ENCODE measurements around the gene LRRC75A.

The LRRC75A gene

DNA sequence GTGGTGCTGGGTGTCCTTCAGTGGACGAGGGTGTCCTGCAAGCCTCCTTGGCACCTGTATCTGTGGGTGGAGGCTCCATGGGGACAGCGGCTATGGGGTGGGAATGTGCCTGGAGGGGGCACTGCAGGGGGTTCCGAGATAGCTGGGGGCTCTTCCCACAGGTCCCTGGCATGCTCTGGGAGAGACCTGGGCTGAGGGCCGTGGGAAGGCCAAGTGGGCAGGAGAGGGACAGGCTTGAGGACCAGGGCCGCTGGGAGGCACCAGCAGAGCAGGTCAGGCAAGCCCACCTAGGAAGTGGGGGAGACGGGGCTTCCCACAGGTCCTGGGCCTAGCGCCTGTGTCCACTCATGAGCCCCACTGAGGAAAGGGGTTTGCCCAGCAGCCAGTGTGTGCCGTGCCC lies 9.7 kb downstream of the LRRC75A start:
- TF ChIP-seq, protein P1, sequence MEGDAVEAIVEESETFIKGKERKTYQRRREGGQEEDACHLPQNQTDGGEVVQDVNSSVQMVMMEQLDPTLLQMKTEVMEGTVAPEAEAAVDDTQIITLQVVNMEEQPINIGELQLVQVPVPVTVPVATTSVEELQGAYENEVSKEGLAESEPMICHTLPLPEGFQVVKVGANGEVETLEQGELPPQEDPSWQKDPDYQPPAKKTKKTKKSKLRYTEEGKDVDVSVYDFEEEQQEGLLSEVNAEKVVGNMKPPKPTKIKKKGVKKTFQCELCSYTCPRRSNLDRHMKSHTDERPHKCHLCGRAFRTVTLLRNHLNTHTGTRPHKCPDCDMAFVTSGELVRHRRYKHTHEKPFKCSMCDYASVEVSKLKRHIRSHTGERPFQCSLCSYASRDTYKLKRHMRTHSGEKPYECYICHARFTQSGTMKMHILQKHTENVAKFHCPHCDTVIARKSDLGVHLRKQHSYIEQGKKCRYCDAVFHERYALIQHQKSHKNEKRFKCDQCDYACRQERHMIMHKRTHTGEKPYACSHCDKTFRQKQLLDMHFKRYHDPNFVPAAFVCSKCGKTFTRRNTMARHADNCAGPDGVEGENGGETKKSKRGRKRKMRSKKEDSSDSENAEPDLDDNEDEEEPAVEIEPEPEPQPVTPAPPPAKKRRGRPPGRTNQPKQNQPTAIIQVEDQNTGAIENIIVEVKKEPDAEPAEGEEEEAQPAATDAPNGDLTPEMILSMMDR (IDR thresholded peaks at IDR 0.05; ENCODE audit: control insufficient read depth, insufficient read depth, low read depth, low read length, missing control alignments): no peak
- H3K4me3 ChIP-seq (ENCODE audit: control insufficient read depth, low read depth, low read length): no peak overlapping the region
- DNase-seq (ENCODE audit: low read depth): no peak

DNA sequence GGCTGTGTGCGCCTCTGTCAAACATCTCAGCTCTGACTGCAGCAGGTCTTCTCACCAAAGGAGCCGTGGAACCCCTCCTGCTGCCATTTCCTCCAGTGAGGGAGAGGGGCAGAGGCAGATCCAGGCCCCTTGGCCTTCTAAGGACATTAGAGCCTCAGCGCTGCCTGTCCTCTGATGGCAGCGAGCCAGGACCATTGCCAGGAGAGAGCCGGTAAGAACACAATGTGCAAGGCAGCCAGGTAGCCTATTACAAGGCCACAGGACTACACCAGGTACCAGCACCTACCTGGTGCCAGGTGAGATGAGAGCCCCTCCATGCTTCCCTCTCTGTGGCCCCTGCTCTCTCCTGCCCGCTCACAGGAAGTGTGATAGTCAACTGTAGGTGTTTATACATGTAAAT lies 11.0 kb downstream of the LRRC75A start:
- TF ChIP-seq, protein P1 (IDR thresholded peaks at IDR 0.05; ENCODE audit: control insufficient read depth, insufficient read depth, low read depth, low read length, missing control alignments): no peak
- no peak overlapping the region for H3K4me3 ChIP-seq (ENCODE audit: control insufficient read depth, low read depth, low read length)
- DNase-seq (ENCODE audit: low read depth): no peak

DNA sequence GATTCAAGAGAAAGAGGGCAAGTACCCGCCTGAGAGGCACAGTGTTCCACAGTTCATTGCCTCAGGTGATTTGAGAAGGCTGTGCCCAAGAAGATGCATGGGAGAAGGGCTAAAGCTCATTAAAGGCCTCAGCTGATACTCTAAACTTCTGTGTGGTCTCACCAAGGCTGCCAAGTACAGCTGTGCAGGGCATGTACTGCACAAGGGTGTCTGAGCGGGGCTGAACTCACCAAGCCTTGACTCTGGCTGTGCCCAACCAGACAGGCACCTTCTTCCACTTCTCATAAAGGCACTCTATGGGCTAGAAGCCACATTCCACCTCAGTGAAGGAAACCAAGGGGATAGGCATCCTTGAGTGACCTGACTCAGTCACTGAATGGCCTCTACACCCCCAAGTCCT lies 12.7 kb downstream of the LRRC75A start:
- no peak overlapping the region for H3K4me3 ChIP-seq (ENCODE audit: control insufficient read depth, low read depth, low read length)
- TF ChIP-seq, protein P1 (IDR thresholded peaks at IDR 0.05; ENCODE audit: control insufficient read depth, insufficient read depth, low read depth, low read length, missing control alignments): no peak
- no peak for DNase-seq (ENCODE audit: low read depth)

DNA sequence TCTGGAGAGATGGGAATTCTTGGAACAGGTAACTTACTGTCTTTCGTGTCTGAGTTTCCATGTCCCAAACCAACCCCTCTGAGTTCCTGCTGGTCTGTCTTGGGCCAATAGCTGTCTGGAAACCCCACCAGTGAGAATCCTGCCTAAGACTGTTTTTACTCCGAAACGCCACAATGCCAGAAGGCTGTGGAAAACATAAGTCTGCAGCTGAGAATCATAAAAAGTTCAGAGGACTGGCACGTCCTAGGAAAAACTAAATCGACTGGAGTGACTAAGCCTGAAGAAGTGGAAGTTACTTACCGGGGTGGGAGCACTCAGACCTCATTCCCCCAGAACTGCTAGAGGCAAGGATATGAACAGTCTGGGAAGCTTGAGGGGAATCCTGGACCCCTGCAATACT lies 13.3 kb downstream of the LRRC75A start:
- peak; percentile 14 for DNase-seq (ENCODE audit: low read depth)
- no peak overlapping the region for H3K4me3 ChIP-seq (ENCODE audit: control insufficient read depth, low read depth, low read length)
- TF ChIP-seq, protein P1 (IDR thresholded peaks at IDR 0.05; ENCODE audit: control insufficient read depth, insufficient read depth, low read depth, low read length, missing control alignments): no peak

DNA sequence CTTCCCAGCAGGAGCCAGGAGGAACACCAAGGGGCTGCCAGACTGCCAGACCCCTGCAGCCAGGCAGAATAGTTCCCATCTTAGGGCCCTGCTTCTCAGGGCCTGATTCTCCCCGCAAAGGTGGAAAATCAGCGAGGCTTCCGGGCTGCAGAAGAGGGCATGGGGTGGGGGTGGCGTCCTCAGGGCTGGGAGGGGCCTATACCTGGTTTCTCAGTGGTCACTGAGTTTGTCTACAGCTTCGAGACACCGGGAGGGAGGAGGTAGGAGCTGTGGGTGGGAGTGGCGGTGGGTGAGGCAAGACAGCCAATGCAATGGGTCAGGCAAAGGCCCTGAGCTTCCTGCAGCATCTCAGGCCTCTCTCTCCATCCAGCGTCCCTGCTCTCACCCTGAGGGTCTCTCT lies 14.3 kb downstream of the LRRC75A start:
- TF ChIP-seq, protein P1 (IDR thresholded peaks at IDR 0.05; ENCODE audit: control insufficient read depth, insufficient read depth, low read depth, low read length, missing control alignments): no peak
- DNase-seq (ENCODE audit: low read depth): no peak
- no peak overlapping the region for H3K4me3 ChIP-seq (ENCODE audit: control insufficient read depth, low read depth, low read length)

DNA sequence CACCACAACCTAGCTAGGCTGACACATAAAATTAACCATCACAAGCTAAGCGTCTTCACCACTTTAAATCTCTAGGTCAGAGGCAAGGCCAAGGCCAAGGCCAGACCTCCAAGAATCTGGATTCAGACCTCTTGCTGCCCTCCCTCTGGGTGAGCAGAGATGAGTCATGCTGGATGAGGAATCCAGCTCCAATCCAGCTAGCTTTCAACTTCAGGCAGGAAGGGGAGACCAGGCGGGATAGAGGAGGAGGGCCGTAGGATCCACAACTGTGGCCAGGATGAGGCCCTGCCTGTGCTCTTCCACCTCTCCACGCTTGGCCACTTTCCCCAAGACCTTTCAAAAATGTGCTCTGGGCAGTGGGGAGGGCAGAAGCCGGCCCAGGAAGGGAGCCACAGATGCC lies 14.7 kb downstream of the LRRC75A start:
- TF ChIP-seq, protein P1 (IDR thresholded peaks at IDR 0.05; ENCODE audit: control insufficient read depth, insufficient read depth, low read depth, low read length, missing control alignments): no peak
- DNase-seq (ENCODE audit: low read depth): peak; percentile 39
- H3K4me3 ChIP-seq (ENCODE audit: control insufficient read depth, low read depth, low read length): no peak overlapping the region

DNA sequence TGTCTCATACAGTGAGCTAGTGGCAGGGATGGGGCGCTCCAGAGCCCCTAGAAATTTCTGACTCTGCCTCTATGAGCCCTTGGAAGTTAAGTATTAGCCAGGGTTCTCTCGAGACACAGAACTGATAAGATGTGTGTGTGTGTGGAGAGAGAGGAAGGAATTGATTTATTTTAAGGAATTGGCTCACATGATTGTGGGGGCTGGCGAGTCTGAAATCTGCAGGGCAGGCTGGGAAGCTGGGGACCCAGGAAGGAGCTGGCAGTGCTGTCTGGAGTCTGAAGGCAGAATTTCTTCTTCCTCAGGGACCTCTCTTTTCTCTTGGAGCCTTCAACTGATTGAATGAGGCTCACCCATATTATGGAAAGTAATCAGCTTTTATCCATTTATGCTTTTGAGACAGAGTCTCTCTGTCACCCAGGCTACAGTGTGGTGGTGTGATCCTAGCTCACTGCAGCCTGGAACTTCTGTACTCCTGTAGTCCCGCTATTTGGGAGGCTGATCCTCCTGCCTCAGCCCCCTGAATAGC lies 16.8 kb downstream of the LRRC75A start:
- TF ChIP-seq, protein P1 (IDR thresholded peaks at IDR 0.05; ENCODE audit: control insufficient read depth, insufficient read depth, low read depth, low read length, missing control alignments): no peak
- H3K4me3 ChIP-seq (ENCODE audit: control insufficient read depth, low read depth, low read length): no peak overlapping the region
- DNase-seq (ENCODE audit: low read depth): no peak
